Spleen (tissue), 11 donors: ENCODE data around the gene NEK9. TPM values are rescaled to one million over a fixed set of nuclear protein-coding genes. Genes with fewer than 3 reads are reported as not detected.

ENCODE experiments used
- DNase-seq: peaks from one replicate; pipeline ENCODE4 v3.0.0-alpha.2; 2020
- H3K27ac ChIP-seq, 8 donors: fragments of 200-600 bp; sonication (generic) in 7 of 8; 1 replicate in 4 of 8; 2 replicates in 4 of 8; pipeline versions ENCODE4 v1.5.0 to v1.8.0; 2016 to 2021; ENCODE audit warnings: inconsistent platforms in 4 of 8, mild to moderate bottlenecking in 4 of 8, moderate library complexity in 1 of 8
- H3K27me3 ChIP-seq, 7 donors: fragments of 200-600 bp; sonication (generic) in 6 of 7; replicated peaks in 1 of 7; 1 replicate in 4 of 7; 2 replicates in 3 of 7; pipeline versions ENCODE4 v1.5.0 to v1.8.0; 2016 to 2021; ENCODE audit warnings: inconsistent platforms in 3 of 7, mild to moderate bottlenecking in 1 of 7
- H3K36me3 ChIP-seq, 6 donors: fragments of 200-600 bp; sonication (generic) in 5 of 6; 1 replicate in 4 of 6; 2 replicates in 2 of 6; pipeline versions ENCODE4 v1.5.0 to v1.8.0; 2016 to 2021; ENCODE audit warnings: inconsistent platforms in 2 of 6
- H3K4me1 ChIP-seq, 6 donors: fragments of 200-600 bp; sonication (generic) in 5 of 6; 1 replicate in 3 of 6; 2 replicates in 3 of 6; pipeline versions ENCODE4 v1.5.0 to v1.8.0; 2016 to 2021; ENCODE audit warnings: inconsistent platforms in 3 of 6
- H3K4me3 ChIP-seq, 8 donors: fragments of 200-600 bp; sonication (generic) in 7 of 8; 1 replicate in 4 of 8; 2 replicates in 4 of 8; pipeline versions ENCODE4 v1.5.0 to v1.8.0; 2016 to 2021; ENCODE audit warnings: inconsistent platforms in 4 of 8, mild to moderate bottlenecking in 4 of 8, moderate library complexity in 2 of 8
- H3K9me3 ChIP-seq, 8 donors: fragments of 200-600 bp; sonication (generic) in 7 of 8; 1 replicate in 4 of 8; 2 replicates in 4 of 8; pipeline versions ENCODE4 v1.5.0 to v1.8.0; 2016 to 2021; ENCODE audit warnings: inconsistent platforms in 4 of 8
- POLR2A ChIP-seq, 3 donors: fragments of 450-650 bp; IDR thresholded peaks; one replicate each; pipeline ENCODE4 v1.5.1; 2017; ENCODE audit warnings: antibody characterized with exemption in 3 of 3, mild to moderate bottlenecking in 1 of 3
- POLR2AphosphoS5 ChIP-seq, 3 donors: sonication (generic); formaldehyde crosslinking; IDR thresholded peaks; one replicate each; pipeline ENCODE4 v1.5.1; 2017; ENCODE audit warnings: antibody characterized with exemption in 3 of 3
- WGBS, 5 donors: extraction: QIAGEN DNeasy Blood & Tissue Kit in 3 of 5; methylation state at CpG; one replicate each; pipeline versions ENCODE4 v1.1.5 to v1.1.7; 2013 to 2018; 5-methylcytosine and 5-hydroxymethylcytosine counted together
- intact Hi-C: fragments of 100-400 bp; cut with DNase I; formaldehyde crosslinking; loops from one replicate; pipeline ENCODE4 v1.15.0; 2023; ENCODE audit warnings: low total_unique reads
- polyA plus RNA-seq, 3 donors: library from polyadenylated mRNA; stranded (reverse); fragments of 200-250 nt; gene quantifications; one replicate each; pipeline ENCODE4 v1.2.1, GENCODE V29; 2013
- total RNA-seq, 7 donors: library from RNA; depleted of rRNA in 3 of 7; stranded (reverse); fragments of >200 nt in 3 of 7; fragmentation: NEBNext Ultra II Directional in 4 of 7; extraction: Animal tissue kit (Norgen Biotek cat#: 25700) in 4 of 7; gene quantifications; one replicate each; pipeline versions ENCODE4 v1.1.0 to v1.2.1, GENCODE V29; 2016 to 2021
- TF ChIP-seq, protein P1 (sequence below), 11 experiments: fragments of 200-600 bp in 7 of 11; fragments of 450-650 bp in 4 of 11; sonication (generic) in 4 of 11; IDR thresholded peaks in 8 of 11; conservative IDR thresholded peaks in 3 of 11; 1 replicate in 7 of 11; 2 replicates in 4 of 11; pipeline versions ENCODE4 v1.4.0 to v1.8.0; 2016 to 2021; ENCODE audit warnings: antibody characterized with exemption in 11 of 11, inconsistent platforms in 4 of 11, mild to moderate bottlenecking in 1 of 11
- donor health status: healthy with polysubstance abuse.
- donor health status: DM: no; HTN: no; CAD: no; lungs with moderate emphysema.
- donor health status: DM: no; HTN: no; CAD: no.
- donor health status: Bipolar disorder and iron deficiency.
- donor health status: healthy.
- donor health status: DM: no; HTN: no; CAD: no.
- donor health status: DM: yes; HTN: yes; CAD: no.

NEK9 gene
- total and polyA plus RNA-seq, 10 donors: 31.7 to 102 (median 72.0) TPM

DNA sequence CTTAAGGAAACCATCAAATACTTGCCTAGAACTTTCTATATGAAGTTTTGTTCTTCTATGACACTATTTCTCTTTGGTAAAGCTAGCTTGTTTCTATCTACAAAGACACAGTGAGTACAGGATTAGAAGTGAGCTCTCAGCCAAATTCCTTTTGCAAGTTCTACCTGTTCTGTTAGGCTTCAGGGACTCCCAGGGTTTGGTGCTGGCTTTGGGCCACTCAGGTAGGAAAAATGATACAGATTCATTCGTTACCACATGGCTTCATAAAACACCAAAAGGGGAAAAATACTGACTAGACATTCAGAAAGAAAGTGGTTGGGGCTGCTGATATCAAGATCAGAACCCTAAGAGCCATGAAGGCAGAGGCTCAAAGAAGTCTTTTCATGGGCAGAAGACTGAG lies 43.6 kb downstream of the NEK9 start:
- Histone ChIP-seq H3K9me3 (no peaks in the 10 kb centered on the region), H3K4me3 (no peak overlapping the region), H3K27me3 (no peaks in the 10 kb centered on the region), H3K36me3 (peaks cover 0 to 78% (median 63%) of the 10 kb centered on the region in 6 donors), H3K4me1 (no peaks in the 10 kb centered on the region), H3K27ac (no peak overlapping the region)
- TF ChIP-seq, protein P1, sequence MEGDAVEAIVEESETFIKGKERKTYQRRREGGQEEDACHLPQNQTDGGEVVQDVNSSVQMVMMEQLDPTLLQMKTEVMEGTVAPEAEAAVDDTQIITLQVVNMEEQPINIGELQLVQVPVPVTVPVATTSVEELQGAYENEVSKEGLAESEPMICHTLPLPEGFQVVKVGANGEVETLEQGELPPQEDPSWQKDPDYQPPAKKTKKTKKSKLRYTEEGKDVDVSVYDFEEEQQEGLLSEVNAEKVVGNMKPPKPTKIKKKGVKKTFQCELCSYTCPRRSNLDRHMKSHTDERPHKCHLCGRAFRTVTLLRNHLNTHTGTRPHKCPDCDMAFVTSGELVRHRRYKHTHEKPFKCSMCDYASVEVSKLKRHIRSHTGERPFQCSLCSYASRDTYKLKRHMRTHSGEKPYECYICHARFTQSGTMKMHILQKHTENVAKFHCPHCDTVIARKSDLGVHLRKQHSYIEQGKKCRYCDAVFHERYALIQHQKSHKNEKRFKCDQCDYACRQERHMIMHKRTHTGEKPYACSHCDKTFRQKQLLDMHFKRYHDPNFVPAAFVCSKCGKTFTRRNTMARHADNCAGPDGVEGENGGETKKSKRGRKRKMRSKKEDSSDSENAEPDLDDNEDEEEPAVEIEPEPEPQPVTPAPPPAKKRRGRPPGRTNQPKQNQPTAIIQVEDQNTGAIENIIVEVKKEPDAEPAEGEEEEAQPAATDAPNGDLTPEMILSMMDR (IDR thresholded peaks at IDR 0.05 in 8 of 11, conservative IDR thresholded peaks at IDR 0.05 in 3 of 11): no peak
- TF ChIP-seq POLR2A (IDR thresholded peaks at IDR 0.05) (no peak), POLR2AphosphoS5 (IDR thresholded peaks at IDR 0.05) (no peak)
- intact Hi-C loops: loop anchor here (10.0 kb wide), 2 partner anchors 138 to 218 kb away; no protein-coding TSS in a partner anchor
- WGBS, 5 donors: 83 to 100% (median 96%) methylated on average over 1 of the region's 1 CpG
- DNase-seq: no peak

DNA sequence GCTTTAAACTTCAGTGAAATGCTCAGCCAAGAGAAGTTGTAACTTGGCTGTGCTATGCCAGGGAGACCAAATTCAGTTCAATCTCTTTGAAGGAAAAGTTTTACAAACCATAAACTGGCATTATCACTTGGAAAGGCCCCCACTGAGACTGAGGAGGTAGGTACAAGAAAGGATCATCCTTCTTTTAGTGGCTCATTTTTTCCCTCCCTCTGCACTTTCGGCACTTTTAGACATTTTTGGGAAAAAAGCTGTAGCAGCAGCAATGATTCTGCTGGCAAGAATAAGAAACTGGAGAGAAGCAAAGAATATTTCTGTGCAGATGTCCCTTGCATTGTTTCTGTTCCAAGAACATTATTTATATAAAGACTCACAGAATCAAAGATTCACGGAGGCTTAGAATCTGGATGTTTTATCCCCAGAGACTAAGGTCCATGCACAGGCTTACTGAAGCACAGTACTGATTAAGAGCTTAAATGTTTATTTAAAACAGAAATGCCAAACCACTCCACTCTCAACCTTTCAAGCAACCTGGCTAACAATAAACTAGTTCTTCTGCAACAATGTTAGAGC lies 45.1 kb downstream of the NEK9 start:
- Histone ChIP-seq H3K9me3 (no peaks in the 10 kb centered on the region), H3K4me3 (no peak overlapping the region), H3K36me3 (peaks cover 0 to 62% (median 48%) of the 10 kb centered on the region in 6 donors), H3K4me1 (no peaks in the 10 kb centered on the region), H3K27ac (no peak overlapping the region), H3K27me3 (no peaks in the 10 kb centered on the region)
- 86 to 97% (median 93%) methylated on average over 2 of the region's 2 CpGs for WGBS, 5 donors
- DNase-seq: no peak
- TF ChIP-seq, protein P1 (IDR thresholded peaks at IDR 0.05 in 8 of 11, conservative IDR thresholded peaks at IDR 0.05 in 3 of 11): no peak
- TF ChIP-seq POLR2A (IDR thresholded peaks at IDR 0.05) (no peak), POLR2AphosphoS5 (IDR thresholded peaks at IDR 0.05) (no peak)
- intact Hi-C loops: loop anchor here (10.0 kb wide), 2 partner anchors 137 to 217 kb away; no protein-coding TSS in a partner anchor

DNA sequence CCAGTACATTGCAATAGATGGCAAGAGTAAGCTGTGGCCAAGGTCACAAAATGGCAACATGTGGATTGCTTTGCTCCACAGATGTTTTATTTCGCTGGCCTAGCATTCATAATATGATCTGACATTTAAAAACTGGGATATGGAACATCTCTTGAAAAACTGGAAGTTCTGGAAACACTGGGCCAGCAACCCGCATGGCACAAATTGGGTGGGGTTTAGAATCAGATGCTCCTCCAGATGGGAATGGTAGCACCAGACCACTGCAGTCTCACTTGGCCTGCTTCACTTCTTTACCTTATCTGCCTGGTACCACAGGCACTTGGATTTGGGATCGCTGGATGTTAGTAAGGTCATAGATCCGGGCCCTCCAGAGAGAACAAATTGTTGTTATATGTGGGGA lies 47.3 kb downstream of the NEK9 start:
- TF ChIP-seq, protein P1 (IDR thresholded peaks at IDR 0.05 in 8 of 11, conservative IDR thresholded peaks at IDR 0.05 in 3 of 11): no peak
- no peak for TF ChIP-seq POLR2AphosphoS5 (IDR thresholded peaks at IDR 0.05)
- TF ChIP-seq POLR2A (IDR thresholded peaks at IDR 0.05): no peak
- H3K4me3 ChIP-seq: no peak overlapping the region
- no peaks in the 10 kb centered on the region for H3K9me3 ChIP-seq
- no peak overlapping the region for H3K27ac ChIP-seq
- WGBS, 5 donors: 45 to 76% (median 50%) methylated on average over 4 of the region's 4 CpGs
- H3K36me3 ChIP-seq: peaks cover 0 to 40% (median 27%) of the 10 kb centered on the region in 6 donors
- DNase-seq: no peak
- intact Hi-C loops: no loop called here
- no peaks in the 10 kb centered on the region for H3K4me1 ChIP-seq
- no peaks in the 10 kb centered on the region for H3K27me3 ChIP-seq

DNA sequence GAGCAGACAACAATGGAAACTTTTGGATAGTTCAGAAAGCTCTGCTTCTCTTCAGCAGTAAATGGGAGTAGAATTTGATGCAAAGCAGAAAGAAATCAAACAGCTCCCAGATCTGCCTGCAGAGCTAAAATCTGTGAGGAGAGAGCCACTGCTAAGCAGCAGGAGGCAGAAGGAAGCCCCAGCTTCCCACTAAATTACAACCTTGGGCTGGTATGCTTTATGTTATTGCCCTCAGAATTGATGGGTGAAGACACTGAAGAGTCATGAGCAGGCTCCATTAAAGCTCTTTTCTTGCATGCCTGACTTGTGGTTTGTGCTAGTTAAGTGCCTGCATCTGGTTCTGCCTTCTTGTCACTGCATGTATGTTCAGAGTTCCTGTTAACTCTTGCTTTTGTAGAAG lies 49.1 kb downstream of the NEK9 start:
- Histone ChIP-seq H3K36me3 (peaks cover 0 to 23% (median 10%) of the 10 kb centered on the region in 6 donors), H3K27ac (no peak overlapping the region), H3K4me3 (no peak overlapping the region), H3K4me1 (no peaks in the 10 kb centered on the region), H3K9me3 (no peaks in the 10 kb centered on the region), H3K27me3 (no peaks in the 10 kb centered on the region)
- TF ChIP-seq POLR2A (IDR thresholded peaks at IDR 0.05) (no peak), POLR2AphosphoS5 (IDR thresholded peaks at IDR 0.05) (no peak)
- TF ChIP-seq, protein P1 (IDR thresholded peaks at IDR 0.05 in 8 of 11, conservative IDR thresholded peaks at IDR 0.05 in 3 of 11): no peak
- DNase-seq: no peak
- intact Hi-C loops: no loop called here
